CD4-positive, alpha-beta memory T cell (primary cell): Measurements from ENCODE around the gene TRNP1. TPM values are rescaled to one million over a fixed set of nuclear protein-coding genes. Genes with fewer than 3 reads are reported as not detected.

ENCODE experiments used
- CTCF ChIA-PET: fragments of 350-600 bp; sonication (Branson Sonifier 250); formaldehyde crosslinking; loops from one replicate; lab custom pipeline; 2021; ENCODE audit warnings: inconsistent platforms; ENCODE audit not compliant: partially characterized antibody; lab: Charles Lee
- POLR2A ChIA-PET: fragments of 350-600 bp; sonication (Branson Sonifier 250); formaldehyde crosslinking; loops from one replicate; lab custom pipeline; 2021; ENCODE audit not compliant: partially characterized antibody; lab: Charles Lee
- DNase-seq, 5 donors: peaks; one replicate each; pipeline versions ENCODE4 v3.0.0 to v3.0.0-alpha.2; 2020 to 2022; ENCODE audit warnings: mixed read lengths in 1 of 5
- H3K27ac ChIP-seq: one replicate; pipeline ENCODE4 v1.7.0; 2013; ENCODE audit warnings: low read depth, low read length
- H3K27me3 ChIP-seq: 2 replicates; pipeline ENCODE4 v1.7.0; 2013; ENCODE audit warnings: mild to moderate bottlenecking, low read length, moderate library complexity; ENCODE audit not compliant: insufficient read depth
- H3K36me3 ChIP-seq: 2 replicates; pipeline ENCODE4 v1.7.0; 2013; ENCODE audit warnings: mild to moderate bottlenecking, low read length, moderate library complexity; ENCODE audit not compliant: insufficient read depth
- H3K4me1 ChIP-seq: 2 replicates; pipeline ENCODE4 v1.7.0; 2013; ENCODE audit warnings: mild to moderate bottlenecking, low read length, moderate library complexity; ENCODE audit not compliant: insufficient read depth
- H3K4me3 ChIP-seq, 2 donors: one replicate each; pipeline ENCODE4 v1.7.0; 2013; ENCODE audit warnings: low read length in 2 of 2, mild to moderate bottlenecking in 1 of 2
- H3K9me3 ChIP-seq, 2 donors: one replicate each; pipeline ENCODE4 v1.7.0; 2013; ENCODE audit warnings: low read length in 2 of 2, control low read depth in 1 of 2; ENCODE audit not compliant: control insufficient read depth in 1 of 2
- H3K27ac Mint-ChIP-seq, 7 donors: one replicate each; pipeline ENCODE4 v1.8.0; 2020 to 2021; ENCODE audit warnings: mixed read lengths in 7 of 7, mild to moderate bottlenecking in 6 of 7, inconsistent platforms in 3 of 7, moderate library complexity in 3 of 7
- H3K27me3 Mint-ChIP-seq, 2 donors: one replicate each; pipeline ENCODE4 v1.8.0; 2020 to 2021; ENCODE audit warnings: mixed read lengths in 2 of 2
- H3K36me3 Mint-ChIP-seq, 2 donors: one replicate each; pipeline ENCODE4 v1.8.0; 2020 to 2021; ENCODE audit warnings: mixed read lengths in 2 of 2, inconsistent platforms in 1 of 2, mild to moderate bottlenecking in 1 of 2
- H3K4me1 Mint-ChIP-seq, 4 donors: one replicate each; pipeline ENCODE4 v1.8.0; 2020 to 2021; ENCODE audit warnings: mixed read lengths in 4 of 4, mild to moderate bottlenecking in 1 of 4
- H3K4me3 Mint-ChIP-seq, 8 donors: one replicate each; pipeline ENCODE4 v1.8.0; 2020 to 2021; ENCODE audit warnings: mixed read lengths in 8 of 8, mild to moderate bottlenecking in 7 of 8, moderate library complexity in 6 of 8, inconsistent platforms in 3 of 8
- H3K9me3 Mint-ChIP-seq, 8 donors: one replicate each; pipeline ENCODE4 v1.8.0; 2020 to 2021; ENCODE audit warnings: mixed read lengths in 8 of 8, mild to moderate bottlenecking in 5 of 8, inconsistent platforms in 3 of 8, moderate library complexity in 1 of 8
- intact Hi-C: fragments of 100-400 bp; cut with micrococcal nuclease; formaldehyde crosslinking; loops from one replicate; pipeline ENCODE4 v1.15.1; 2023
- polyA plus RNA-seq, 2 donors: library from polyadenylated mRNA; unstranded; fragments of 300-500 nt; fragmentation: Illumina TruSeq; gene quantifications; one replicate each; pipeline ENCODE4 v1.2.3, GENCODE V29; 2021
- total RNA-seq, 2 experiments: library from RNA; stranded (reverse); gene quantifications; one replicate each; pipeline ENCODE4 v1.2.3, GENCODE V29; 2021

Gene TRNP1
- total and polyA plus RNA-seq, 4 experiments from 2014 or later: not detected

DNA sequence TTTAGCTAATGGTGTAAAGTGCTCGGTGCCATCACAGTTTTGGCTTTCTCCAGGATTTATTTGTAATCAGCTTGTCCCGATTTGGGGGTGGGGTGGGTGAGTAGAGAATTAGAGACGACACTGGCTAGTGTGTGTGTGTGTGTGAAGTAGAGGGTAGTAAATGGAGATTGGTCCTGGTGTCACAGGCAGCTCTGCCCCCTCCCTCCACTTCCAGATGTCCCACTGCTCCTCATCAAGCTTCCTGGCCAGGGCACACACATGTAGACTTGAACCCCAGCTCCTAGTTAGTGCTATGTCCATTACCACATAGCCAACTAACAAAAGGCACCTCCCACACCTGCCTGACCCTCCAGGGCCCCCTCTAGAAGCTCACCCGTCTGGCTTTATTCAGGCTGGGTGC, 3.2 kb downstream of the TRNP1 start:
- no peak for DNase-seq
- intact Hi-C loops: loop anchor here (1.0 kb wide), 1 partner anchor 101 kb away; no protein-coding TSS in a partner anchor
- Histone ChIP-seq H3K9me3 (no peaks in the 10 kb centered on the region), H3K27me3 (peaks cover 14% of the 10 kb centered on the region), H3K27ac (no peak overlapping the region), H3K4me3 (no peak overlapping the region), H3K4me1 (peaks cover 13% of the 10 kb centered on the region), H3K36me3 (no peaks in the 10 kb centered on the region)
- Mint-ChIP-seq H3K4me1 (peaks cover 6 to 25% (median 10%) of the 10 kb centered on the region in 4 donors), H3K4me3 (no peak overlapping the region), H3K9me3 (no peaks in the 10 kb centered on the region), H3K36me3 (no peaks in the 10 kb centered on the region), H3K27me3 (peaks cover 23 to 25% of the 10 kb centered on the region in 2 donors), H3K27ac (no peak overlapping the region)
- ChIA-PET POLR2A (no interaction called here), CTCF (interaction anchor here (0.6 to 2.7 kb wide), 15 partner anchors 10 to 778 kb away, joined by 3 to 24 read pairs (median 4); partner anchors contain the start of gene TENT5B)

DNA sequence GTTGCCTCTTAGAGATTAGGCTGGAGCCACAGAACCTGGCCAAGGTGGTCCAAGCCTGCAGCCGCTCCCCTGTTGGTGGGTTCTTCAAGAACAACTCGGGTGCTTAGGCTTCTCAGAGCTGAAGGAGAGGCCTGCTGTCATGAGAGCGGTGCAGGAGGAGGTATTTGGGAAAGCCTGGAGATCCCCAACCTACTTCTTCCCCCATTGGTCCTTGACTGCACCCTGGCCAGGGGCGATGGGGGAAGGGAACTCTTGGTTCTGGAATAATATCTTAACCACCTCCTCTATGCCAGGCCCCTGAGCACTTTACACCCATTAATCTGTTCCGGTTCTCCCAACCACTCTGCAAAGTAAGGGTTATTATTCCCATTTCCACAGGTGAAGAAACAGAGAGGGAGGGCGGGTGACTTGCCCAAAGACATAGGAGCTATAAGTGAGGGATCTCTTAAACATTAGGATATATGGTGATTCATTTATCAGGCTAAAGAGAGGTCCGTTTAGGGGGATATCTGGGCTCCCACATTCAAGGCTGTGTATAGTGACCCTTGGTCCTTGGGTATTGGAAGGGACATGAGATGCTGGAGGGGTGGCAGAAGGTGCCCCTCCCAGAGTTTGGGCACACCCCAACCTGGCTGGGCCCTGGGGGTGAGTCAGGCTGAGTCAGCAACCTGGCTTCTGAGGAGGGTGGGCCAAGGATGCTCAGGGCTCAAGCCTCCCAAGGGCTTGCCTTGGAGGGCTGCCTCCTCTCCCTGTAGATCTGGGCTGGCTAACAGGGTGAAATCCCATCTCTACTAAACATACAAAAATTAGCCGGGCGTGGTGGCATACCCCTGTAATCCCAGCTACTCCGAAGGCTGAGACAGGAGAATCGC, 5.2 kb downstream of the TRNP1 start:
- H3K4me3 Mint-ChIP-seq: no peak overlapping the region
- no peaks in the 10 kb centered on the region for H3K36me3 ChIP-seq
- DNase-seq: no peak
- H3K4me1 Mint-ChIP-seq: peaks cover 4 to 19% (median 5%) of the 10 kb centered on the region in 4 donors
- intact Hi-C loops: no loop called here
- no peak overlapping the region for H3K4me3 ChIP-seq
- no peaks in the 10 kb centered on the region for H3K36me3 Mint-ChIP-seq
- H3K9me3 Mint-ChIP-seq: no peaks in the 10 kb centered on the region
- CTCF ChIA-PET: interaction anchor here (0.8 to 2.7 kb wide), 5 partner anchors 12 to 46 kb away, joined by 3 to 24 read pairs (median 3); no protein-coding TSS in a partner anchor
- no peak overlapping the region for H3K27ac ChIP-seq
- H3K9me3 ChIP-seq: no peaks in the 10 kb centered on the region
- peaks cover 15 to 20% of the 10 kb centered on the region in 2 donors for H3K27me3 Mint-ChIP-seq
- H3K27ac Mint-ChIP-seq: no peak overlapping the region
- H3K27me3 ChIP-seq: peaks cover 10% of the 10 kb centered on the region
- H3K4me1 ChIP-seq: peaks cover 6% of the 10 kb centered on the region
- POLR2A ChIA-PET: no interaction called here

DNA sequence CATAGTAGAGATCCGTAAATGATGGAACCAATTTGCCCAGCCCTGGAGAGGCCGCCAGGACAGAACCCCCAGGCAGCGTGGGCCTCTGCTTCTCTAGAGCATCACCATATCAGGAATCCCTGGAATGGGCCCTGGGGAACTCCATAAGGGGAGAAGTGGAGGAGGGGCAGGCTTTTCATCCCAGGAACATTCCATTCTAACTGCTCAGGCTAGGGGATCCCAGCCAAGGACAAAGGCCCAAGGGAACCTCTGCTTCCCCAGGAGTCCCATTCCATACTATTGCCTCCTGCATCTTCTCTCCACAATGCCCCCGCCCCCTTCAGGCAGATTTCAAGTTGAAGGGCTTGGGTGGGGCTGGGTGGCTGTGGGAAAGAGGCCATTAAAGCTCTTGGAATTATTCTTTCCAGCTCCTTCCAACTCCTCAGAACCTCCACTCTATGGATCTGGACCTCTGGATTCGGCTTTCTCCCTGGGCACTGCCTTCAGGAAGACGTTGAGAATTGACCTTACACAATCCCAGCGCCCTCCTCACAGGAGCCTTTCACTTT, 6.0 kb downstream of the TRNP1 start:
- CTCF ChIA-PET: interaction anchor here (0.9 kb wide), 1 partner anchor 13 kb away, joined by 3 read pairs; no protein-coding TSS in a partner anchor
- no peak overlapping the region for H3K27ac Mint-ChIP-seq
- peaks cover 4 to 18% (median 5%) of the 10 kb centered on the region in 4 donors for H3K4me1 Mint-ChIP-seq
- Histone ChIP-seq H3K9me3 (no peaks in the 10 kb centered on the region), H3K27ac (no peak overlapping the region), H3K4me3 (no peak overlapping the region), H3K36me3 (no peaks in the 10 kb centered on the region), H3K27me3 (peaks cover 8% of the 10 kb centered on the region), H3K4me1 (peaks cover 4% of the 10 kb centered on the region)
- peaks cover 15 to 19% of the 10 kb centered on the region in 2 donors for H3K27me3 Mint-ChIP-seq
- DNase-seq: no peak
- POLR2A ChIA-PET: no interaction called here
- no peak overlapping the region for H3K4me3 Mint-ChIP-seq
- no peaks in the 10 kb centered on the region for H3K9me3 Mint-ChIP-seq
- no peaks in the 10 kb centered on the region for H3K36me3 Mint-ChIP-seq
- intact Hi-C loops: no loop called here

DNA sequence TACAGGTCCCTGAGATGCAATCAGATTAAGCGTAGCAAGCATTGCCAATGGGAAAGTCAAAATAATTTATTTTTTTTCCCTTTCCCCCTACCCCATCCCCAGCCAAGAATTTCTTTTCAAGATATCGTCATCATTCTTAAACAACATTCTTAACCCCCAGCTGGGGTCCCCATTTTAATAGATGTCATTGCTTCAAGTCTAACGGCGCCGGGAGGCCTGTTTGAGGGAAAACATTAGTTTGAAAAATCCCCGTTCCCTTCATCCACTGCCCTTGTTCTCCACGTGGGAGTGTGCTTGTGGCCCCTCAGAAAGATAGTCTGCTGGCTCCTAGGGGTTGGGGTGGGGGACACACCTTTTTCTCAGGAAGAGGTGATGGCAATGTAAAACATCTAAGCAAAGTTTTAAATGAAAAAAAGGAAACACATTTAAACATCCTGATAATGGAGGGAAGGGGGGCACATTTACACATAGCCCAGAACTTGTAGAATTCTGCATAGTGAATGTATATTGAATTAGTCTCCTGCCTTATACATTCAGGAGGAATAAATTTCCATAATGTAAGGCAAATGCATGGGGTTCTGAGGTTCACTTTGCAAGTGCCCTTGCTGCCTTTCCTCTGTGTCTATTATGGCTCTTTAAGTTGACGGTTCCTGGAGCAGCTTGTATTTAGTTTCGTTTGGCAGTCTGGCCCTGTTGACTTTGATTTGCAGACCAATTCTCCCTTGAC, 6.8 kb downstream of the TRNP1 start:
- Histone ChIP-seq H3K4me3 (no peak overlapping the region), H3K27me3 (peaks cover 1% of the 10 kb centered on the region), H3K36me3 (no peaks in the 10 kb centered on the region), H3K4me1 (no peaks in the 10 kb centered on the region), H3K27ac (no peak overlapping the region), H3K9me3 (no peaks in the 10 kb centered on the region)
- DNase-seq: no peak
- ChIA-PET POLR2A (no interaction called here), CTCF (interaction anchor here (0.9 kb wide), 2 partner anchors 14 to 294 kb away, joined by 3 read pairs; no protein-coding TSS in a partner anchor)
- no peak overlapping the region for H3K27ac Mint-ChIP-seq
- peaks cover 12 to 14% of the 10 kb centered on the region in 2 donors for H3K27me3 Mint-ChIP-seq
- H3K9me3 Mint-ChIP-seq: no peaks in the 10 kb centered on the region
- no peaks in the 10 kb centered on the region for H3K36me3 Mint-ChIP-seq
- peaks cover 4 to 11% (median 5%) of the 10 kb centered on the region in 4 donors for H3K4me1 Mint-ChIP-seq
- intact Hi-C loops: no loop called here
- no peak overlapping the region for H3K4me3 Mint-ChIP-seq

GRCh38 chr1:27000817-27001460, 7.4 kb downstream of the TRNP1 start:
- no peaks in the 10 kb centered on the region for H3K36me3 ChIP-seq
- no peaks in the 10 kb centered on the region for H3K9me3 Mint-ChIP-seq
- no peaks in the 10 kb centered on the region for H3K36me3 Mint-ChIP-seq
- ChIA-PET CTCF (interaction anchor here (0.9 kb wide), 1 partner anchor 294 kb away, joined by 3 read pairs; no protein-coding TSS in a partner anchor), POLR2A (no interaction called here)
- no peak overlapping the region for H3K27ac Mint-ChIP-seq
- no peak overlapping the region for H3K27ac ChIP-seq
- intact Hi-C loops: no loop called here
- H3K4me3 ChIP-seq: no peak overlapping the region
- peaks cover 4 to 7% (median 5%) of the 10 kb centered on the region in 4 donors for H3K4me1 Mint-ChIP-seq
- H3K27me3 Mint-ChIP-seq: peaks cover 9% of the 10 kb centered on the region in 2 donors
- no peaks in the 10 kb centered on the region for H3K27me3 ChIP-seq
- H3K4me3 Mint-ChIP-seq: no peak overlapping the region
- DNase-seq: no peak
- H3K9me3 ChIP-seq: no peaks in the 10 kb centered on the region
- no peaks in the 10 kb centered on the region for H3K4me1 ChIP-seq

DNA sequence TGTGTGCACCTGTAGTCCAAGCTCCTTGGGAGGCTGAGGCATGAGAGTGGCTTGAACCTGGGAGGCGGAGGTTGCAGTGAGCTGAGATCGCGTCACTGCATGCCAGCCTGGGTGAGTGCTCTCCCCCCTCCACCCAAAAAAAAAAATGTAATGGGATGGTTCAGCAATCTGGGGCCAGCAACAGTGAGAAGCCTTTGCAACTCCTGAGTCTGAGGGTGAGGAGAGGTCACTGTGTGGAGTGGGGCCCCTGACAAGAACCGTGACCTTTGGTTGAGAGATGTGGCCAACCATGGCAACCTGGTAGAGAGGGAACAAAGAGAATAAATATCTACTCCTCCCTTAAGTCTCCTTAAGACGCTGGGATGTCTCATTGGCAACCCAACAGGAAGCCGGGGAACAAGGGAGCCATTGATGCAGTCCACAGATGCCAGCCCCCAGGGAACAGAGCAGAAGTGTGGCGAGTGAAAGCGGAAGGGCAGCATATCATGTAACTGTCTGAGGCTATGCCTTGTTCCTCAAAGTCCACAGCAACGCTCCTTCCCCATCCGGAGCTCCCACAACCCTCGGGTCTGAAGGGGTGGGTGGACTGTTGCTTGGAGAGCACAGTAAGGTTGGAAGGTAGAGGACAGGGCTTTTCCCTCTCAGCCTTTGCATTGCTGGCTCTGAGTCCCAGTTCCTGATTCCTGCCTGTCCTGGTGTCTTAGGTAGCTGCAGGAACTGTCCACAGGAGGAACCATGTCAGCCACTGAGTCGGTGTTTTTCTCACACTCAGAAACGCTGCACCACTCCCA, 8.3 kb downstream of the TRNP1 start:
- Histone ChIP-seq H3K9me3 (no peaks in the 10 kb centered on the region), H3K27me3 (no peaks in the 10 kb centered on the region), H3K4me3 (no peak overlapping the region), H3K27ac (no peak overlapping the region), H3K4me1 (no peaks in the 10 kb centered on the region), H3K36me3 (no peaks in the 10 kb centered on the region)
- peaks cover 4 to 7% (median 5%) of the 10 kb centered on the region in 4 donors for H3K4me1 Mint-ChIP-seq
- no peak for DNase-seq
- POLR2A ChIA-PET: no interaction called here
- no peaks in the 10 kb centered on the region for H3K36me3 Mint-ChIP-seq
- peaks cover 6 to 7% of the 10 kb centered on the region in 2 donors for H3K27me3 Mint-ChIP-seq
- no peak overlapping the region for H3K27ac Mint-ChIP-seq
- intact Hi-C loops: no loop called here
- H3K4me3 Mint-ChIP-seq: no peak overlapping the region
- no peaks in the 10 kb centered on the region for H3K9me3 Mint-ChIP-seq
- CTCF ChIA-PET: interaction anchor here (0.9 kb wide), 1 partner anchor 293 kb away, joined by 3 read pairs; no protein-coding TSS in a partner anchor
